ENCODE data around the gene MYH1.

MYH1 gene

DNA sequence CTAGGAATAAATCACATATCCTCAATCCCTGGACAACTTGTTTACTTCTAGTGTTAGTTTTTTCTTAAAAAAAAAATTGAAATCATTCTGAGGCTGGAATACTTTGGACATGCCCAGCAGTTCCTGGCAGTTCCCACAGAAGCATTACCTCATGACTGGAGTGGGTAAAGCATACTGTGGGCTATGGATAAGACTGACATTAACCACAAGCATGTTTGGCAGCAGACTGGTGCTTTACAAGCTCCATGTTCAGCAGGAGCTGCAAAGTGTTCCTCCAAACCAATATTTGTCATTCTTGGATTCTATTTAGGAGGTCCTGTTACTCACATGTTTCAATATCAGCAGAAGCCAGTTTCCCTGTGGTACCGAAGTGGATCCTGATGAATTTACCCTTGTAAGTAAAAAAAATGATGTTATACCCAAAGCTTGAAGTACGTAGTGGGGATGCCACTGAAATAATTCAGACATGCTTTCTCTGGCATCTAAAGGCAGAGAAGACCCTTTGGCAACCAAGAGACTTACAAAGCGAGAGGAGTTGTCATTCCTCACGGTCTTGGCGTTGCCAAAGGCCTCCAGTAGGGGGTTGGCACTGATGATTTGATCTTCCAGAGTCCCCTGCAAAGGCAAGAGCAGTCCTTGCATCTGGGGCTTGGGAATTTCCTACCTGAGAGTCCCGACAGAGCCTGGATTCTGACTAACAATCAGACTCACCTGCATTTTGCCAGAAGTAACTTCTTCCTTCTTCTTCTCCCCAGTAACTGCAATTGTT is 4.9 kb downstream of the MYH1 start:
- no peak overlapping the region for H2AFZ ChIP-seq (ENCODE audit: insufficient read depth, low read length, poor library complexity)
- no peak overlapping the region for H3K23ac ChIP-seq (ENCODE audit: low read length)
- no peak overlapping the region for H3K4ac ChIP-seq (ENCODE audit: low read depth, low read length)
- no peaks in the 10 kb centered on the region for H3K79me2 ChIP-seq (ENCODE audit: control insufficient read depth, insufficient read depth, low read length, poor library complexity)
- H3K27ac ChIP-seq (ENCODE audit: low read depth, low read length): no peak overlapping the region
- no peaks in the 10 kb centered on the region for H3K36me3 ChIP-seq (ENCODE audit: control insufficient read depth in 1 of 2, insufficient read depth in 2 of 2, low read length in 2 of 2)
- H2BK5ac ChIP-seq (ENCODE audit: low read depth, low read length, poor library complexity): no peak overlapping the region
- no peaks in the 10 kb centered on the region for H3K79me1 ChIP-seq (ENCODE audit: low read length)
- no peak overlapping the region for H2BK12ac ChIP-seq (ENCODE audit: low read length)
- no peak overlapping the region for H4K12ac ChIP-seq (ENCODE audit: low read depth, low read length)
- no peak overlapping the region for H2AK5ac ChIP-seq (ENCODE audit: low read length)
- no CpG with 5 or more reads among the region's 6 CpGs for WGBS (ENCODE audit: extremely low coverage, insufficient coverage, insufficient read length)
- H3K9me3 ChIP-seq (ENCODE audit: insufficient read depth, low read depth, low read length): no peaks in the 10 kb centered on the region
- H4K91ac ChIP-seq (ENCODE audit: low read depth, low read length): no peak overlapping the region
- H3K18ac ChIP-seq (ENCODE audit: low read length): no peak overlapping the region
- no peaks in the 10 kb centered on the region for H3K4me1 ChIP-seq (ENCODE audit: control insufficient read depth in 1 of 2, insufficient read depth in 2 of 2, low read length in 2 of 2)
- no peak for DNase-seq
- no peak overlapping the region for H3K14ac ChIP-seq (ENCODE audit: low read length)
- H3K9ac ChIP-seq (ENCODE audit: low read length): no peak overlapping the region
- H3K4me2 ChIP-seq (ENCODE audit: low read length): no peak overlapping the region
- H2BK120ac ChIP-seq (ENCODE audit: insufficient read depth, low read length, poor library complexity): no peak overlapping the region
- no peak overlapping the region for H4K8ac ChIP-seq (ENCODE audit: low read depth, low read length)
- H3K4me3 ChIP-seq (ENCODE audit: low read depth, low read length): no peak overlapping the region
- no peaks in the 10 kb centered on the region for H3K27me3 ChIP-seq (ENCODE audit: insufficient read depth, low read length)

DNA sequence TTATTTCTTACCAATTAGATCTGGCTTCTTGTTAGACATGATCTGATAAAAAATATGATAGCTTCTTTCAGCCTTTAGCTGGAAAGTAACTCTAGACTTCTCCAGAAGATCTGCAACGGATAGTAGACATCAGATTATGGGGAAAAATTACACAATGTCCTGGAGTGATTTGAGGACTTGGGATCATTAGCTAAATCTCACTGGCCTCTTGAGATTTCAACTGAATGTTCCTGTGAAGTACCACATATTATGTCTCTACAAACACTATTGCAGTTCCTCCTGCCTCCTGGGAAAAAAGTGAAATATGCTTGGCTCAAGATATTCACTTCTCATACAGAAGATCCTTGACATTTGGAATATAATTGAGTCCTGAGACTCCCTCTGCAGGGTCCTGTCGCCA is 5.5 kb downstream of the MYH1 start:
- no peak overlapping the region for H2AFZ ChIP-seq (ENCODE audit: insufficient read depth, low read length, poor library complexity)
- no peak overlapping the region for H2BK12ac ChIP-seq (ENCODE audit: low read length)
- H3K9ac ChIP-seq (ENCODE audit: low read length): no peak overlapping the region
- H2AK5ac ChIP-seq (ENCODE audit: low read length): no peak overlapping the region
- no peaks in the 10 kb centered on the region for H3K4me1 ChIP-seq (ENCODE audit: control insufficient read depth in 1 of 2, insufficient read depth in 2 of 2, low read length in 2 of 2)
- H3K79me1 ChIP-seq (ENCODE audit: low read length): no peaks in the 10 kb centered on the region
- no peaks in the 10 kb centered on the region for H3K79me2 ChIP-seq (ENCODE audit: control insufficient read depth, insufficient read depth, low read length, poor library complexity)
- WGBS (ENCODE audit: extremely low coverage, insufficient coverage, insufficient read length): no CpG with 5 or more reads among the region's 2 CpGs
- no peak overlapping the region for H3K4ac ChIP-seq (ENCODE audit: low read depth, low read length)
- H3K36me3 ChIP-seq (ENCODE audit: control insufficient read depth in 1 of 2, insufficient read depth in 2 of 2, low read length in 2 of 2): no peaks in the 10 kb centered on the region
- H3K27me3 ChIP-seq (ENCODE audit: insufficient read depth, low read length): no peaks in the 10 kb centered on the region
- DNase-seq: no peak
- no peak overlapping the region for H4K91ac ChIP-seq (ENCODE audit: low read depth, low read length)
- no peak overlapping the region for H4K12ac ChIP-seq (ENCODE audit: low read depth, low read length)
- no peak overlapping the region for H3K4me3 ChIP-seq (ENCODE audit: low read depth, low read length)
- no peaks in the 10 kb centered on the region for H3K9me3 ChIP-seq (ENCODE audit: insufficient read depth, low read depth, low read length)
- H3K27ac ChIP-seq (ENCODE audit: low read depth, low read length): no peak overlapping the region
- H3K23ac ChIP-seq (ENCODE audit: low read length): no peak overlapping the region
- H4K8ac ChIP-seq (ENCODE audit: low read depth, low read length): no peak overlapping the region
- H2BK5ac ChIP-seq (ENCODE audit: low read depth, low read length, poor library complexity): no peak overlapping the region
- no peak overlapping the region for H3K4me2 ChIP-seq (ENCODE audit: low read length)
- H3K18ac ChIP-seq (ENCODE audit: low read length): no peak overlapping the region
- no peak overlapping the region for H2BK120ac ChIP-seq (ENCODE audit: insufficient read depth, low read length, poor library complexity)
- H3K14ac ChIP-seq (ENCODE audit: low read length): no peak overlapping the region

- DNase-seq: no peak
- Histone ChIP-seq H3K4ac (ENCODE audit: low read depth, low read length) (no peak overlapping the region), H3K79me2 (ENCODE audit: control insufficient read depth, insufficient read depth, low read length, poor library complexity) (no peaks in the 10 kb centered on the region), H3K18ac (ENCODE audit: low read length) (no peak overlapping the region), H3K27me3 (ENCODE audit: insufficient read depth, low read length) (no peaks in the 10 kb centered on the region), H2BK5ac (ENCODE audit: low read depth, low read length, poor library complexity) (no peak overlapping the region), H4K8ac (ENCODE audit: low read depth, low read length) (no peak overlapping the region), H4K12ac (ENCODE audit: low read depth, low read length) (no peak overlapping the region), H3K14ac (ENCODE audit: low read length) (no peak overlapping the region), H3K9ac (ENCODE audit: low read length) (no peak overlapping the region), H4K91ac (ENCODE audit: low read depth, low read length) (no peak overlapping the region), H3K4me1 (ENCODE audit: control insufficient read depth in 1 of 2, insufficient read depth in 2 of 2, low read length in 2 of 2) (no peaks in the 10 kb centered on the region), H3K9me3 (ENCODE audit: insufficient read depth, low read depth, low read length) (no peaks in the 10 kb centered on the region), H2AFZ (ENCODE audit: insufficient read depth, low read length, poor library complexity) (no peak overlapping the region), H2BK120ac (ENCODE audit: insufficient read depth, low read length, poor library complexity) (no peak overlapping the region), H3K36me3 (ENCODE audit: control insufficient read depth in 1 of 2, insufficient read depth in 2 of 2, low read length in 2 of 2) (no peaks in the 10 kb centered on the region), H2AK5ac (ENCODE audit: low read length) (no peak overlapping the region), H3K79me1 (ENCODE audit: low read length) (no peaks in the 10 kb centered on the region), H3K27ac (ENCODE audit: low read depth, low read length) (no peak overlapping the region), H2BK12ac (ENCODE audit: low read length) (no peak overlapping the region), H3K23ac (ENCODE audit: low read length) (no peak overlapping the region), H3K4me2 (ENCODE audit: low read length) (no peak overlapping the region), H3K4me3 (ENCODE audit: low read depth, low read length) (no peak overlapping the region)
- no CpG with 5 or more reads among the region's 3 CpGs for WGBS (ENCODE audit: extremely low coverage, insufficient coverage, insufficient read length)
These were observed 18.4 kb downstream of the MYH1 start for GRCh38 chr17:10499950-10500349.

DNA sequence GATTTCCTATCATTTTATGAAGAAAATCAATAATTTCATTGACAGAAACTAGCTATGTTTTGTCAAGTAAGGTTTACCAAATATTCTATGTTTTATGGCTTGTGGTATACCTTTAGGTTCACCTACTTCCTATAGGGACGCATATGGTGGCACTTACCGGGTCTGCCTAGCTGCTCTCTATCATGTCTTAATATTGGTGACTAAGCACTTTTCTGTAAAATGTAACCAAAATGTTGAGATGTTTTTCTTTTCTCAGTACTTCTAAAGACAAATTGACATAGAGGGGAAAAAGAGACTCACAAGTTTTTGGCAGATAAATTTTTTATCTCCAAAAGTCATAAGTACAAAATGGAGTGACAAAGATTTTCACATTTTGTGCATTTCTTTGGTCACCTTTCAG is 26.3 kb downstream of the MYH1 start:
- no peak overlapping the region for H4K91ac ChIP-seq (ENCODE audit: low read depth, low read length)
- H3K4me3 ChIP-seq (ENCODE audit: low read depth, low read length): no peak overlapping the region
- H3K79me2 ChIP-seq (ENCODE audit: control insufficient read depth, insufficient read depth, low read length, poor library complexity): no peaks in the 10 kb centered on the region
- no peak overlapping the region for H3K23ac ChIP-seq (ENCODE audit: low read length)
- no peak overlapping the region for H3K9ac ChIP-seq (ENCODE audit: low read length)
- no peak overlapping the region for H2BK120ac ChIP-seq (ENCODE audit: insufficient read depth, low read length, poor library complexity)
- H3K27me3 ChIP-seq (ENCODE audit: insufficient read depth, low read length): no peaks in the 10 kb centered on the region
- H3K27ac ChIP-seq (ENCODE audit: low read depth, low read length): no peak overlapping the region
- no peaks in the 10 kb centered on the region for H3K36me3 ChIP-seq (ENCODE audit: control insufficient read depth in 1 of 2, insufficient read depth in 2 of 2, low read length in 2 of 2)
- no peak overlapping the region for H3K14ac ChIP-seq (ENCODE audit: low read length)
- H4K8ac ChIP-seq (ENCODE audit: low read depth, low read length): no peak overlapping the region
- H3K9me3 ChIP-seq (ENCODE audit: insufficient read depth, low read depth, low read length): no peaks in the 10 kb centered on the region
- no peak overlapping the region for H3K4me2 ChIP-seq (ENCODE audit: low read length)
- H3K4ac ChIP-seq (ENCODE audit: low read depth, low read length): no peak overlapping the region
- H3K18ac ChIP-seq (ENCODE audit: low read length): no peak overlapping the region
- no peak overlapping the region for H2BK5ac ChIP-seq (ENCODE audit: low read depth, low read length, poor library complexity)
- no peaks in the 10 kb centered on the region for H3K79me1 ChIP-seq (ENCODE audit: low read length)
- no peaks in the 10 kb centered on the region for H3K4me1 ChIP-seq (ENCODE audit: control insufficient read depth in 1 of 2, insufficient read depth in 2 of 2, low read length in 2 of 2)
- no peak overlapping the region for H2BK12ac ChIP-seq (ENCODE audit: low read length)
- DNase-seq: no peak
- no peak overlapping the region for H2AFZ ChIP-seq (ENCODE audit: insufficient read depth, low read length, poor library complexity)
- no peak overlapping the region for H4K12ac ChIP-seq (ENCODE audit: low read depth, low read length)
- no peak overlapping the region for H2AK5ac ChIP-seq (ENCODE audit: low read length)
- WGBS (ENCODE audit: extremely low coverage, insufficient coverage, insufficient read length): no CpG with 5 or more reads among the region's 2 CpGs

Data from trophoblast cell (in vitro differentiated cells and primary cell).